Activated CD8-positive, alpha-beta T cell treated with anti-CD3 and anti-CD28 coated beads for 36 hours (primary cell): ENCODE data around the gene SYK. TPM values are rescaled to one million over a fixed set of nuclear protein-coding genes. Genes with fewer than 3 reads are reported as not detected.

ENCODE experiments used
- ATAC-seq: fragments of 200-7000 bp; cut with Tn5 transposase; one replicate; pipeline ENCODE4 v1.10.0; 2021; ENCODE audit warnings: mild to moderate bottlenecking, moderate library complexity
- CTCF ChIA-PET: fragments of 350-600 bp; sonication (Branson Sonifier 250); formaldehyde crosslinking; loops from one replicate; lab custom pipeline; 2021; ENCODE audit warnings: antibody characterized with exemption; lab: Charles Lee
- POLR2A ChIA-PET: fragments of 350-600 bp; sonication (Branson Sonifier 250); formaldehyde crosslinking; loops from one replicate; lab custom pipeline; 2021; ENCODE audit warnings: antibody characterized with exemption; lab: Charles Lee
- DNase-seq: peaks from one replicate; pipeline ENCODE4 v3.0.0-alpha.2; 2020
- H3K27ac Mint-ChIP-seq: one replicate; pipeline ENCODE4 v1.8.0; 2021; ENCODE audit warnings: mild to moderate bottlenecking, mixed read lengths
- H3K27me3 Mint-ChIP-seq: one replicate; pipeline ENCODE4 v1.8.0; 2021; ENCODE audit warnings: mixed read lengths
- H3K36me3 Mint-ChIP-seq: one replicate; pipeline ENCODE4 v1.8.0; 2021; ENCODE audit warnings: low read depth, mixed read lengths
- H3K4me1 Mint-ChIP-seq: one replicate; pipeline ENCODE4 v1.8.0; 2021; ENCODE audit warnings: low read depth, mixed read lengths
- H3K4me3 Mint-ChIP-seq: one replicate; pipeline ENCODE4 v1.8.0; 2021; ENCODE audit warnings: mild to moderate bottlenecking, moderate library complexity, mixed read lengths
- H3K9me3 Mint-ChIP-seq: one replicate; pipeline ENCODE4 v1.8.0; 2021; ENCODE audit warnings: mixed read lengths
- intact Hi-C: fragments of 100-400 bp; cut with micrococcal nuclease; formaldehyde crosslinking; loops from one replicate; pipeline ENCODE4 v1.10.0; 2022
- total RNA-seq, 2 experiments: library from RNA; stranded (reverse); gene quantifications; one replicate each; pipeline ENCODE4 v1.2.3, GENCODE V29; 2021
- TF ChIP-seq, protein P1 (sequence below): fragments of 200-600 bp; IDR thresholded peaks from one replicate; pipeline ENCODE4 v1.8.0; 2022; ENCODE audit warnings: antibody characterized with exemption, mild to moderate bottlenecking

Gene SYK
- total RNA-seq, 2 experiments from 2014 or later: 0.20 to 0.56 TPM

DNA sequence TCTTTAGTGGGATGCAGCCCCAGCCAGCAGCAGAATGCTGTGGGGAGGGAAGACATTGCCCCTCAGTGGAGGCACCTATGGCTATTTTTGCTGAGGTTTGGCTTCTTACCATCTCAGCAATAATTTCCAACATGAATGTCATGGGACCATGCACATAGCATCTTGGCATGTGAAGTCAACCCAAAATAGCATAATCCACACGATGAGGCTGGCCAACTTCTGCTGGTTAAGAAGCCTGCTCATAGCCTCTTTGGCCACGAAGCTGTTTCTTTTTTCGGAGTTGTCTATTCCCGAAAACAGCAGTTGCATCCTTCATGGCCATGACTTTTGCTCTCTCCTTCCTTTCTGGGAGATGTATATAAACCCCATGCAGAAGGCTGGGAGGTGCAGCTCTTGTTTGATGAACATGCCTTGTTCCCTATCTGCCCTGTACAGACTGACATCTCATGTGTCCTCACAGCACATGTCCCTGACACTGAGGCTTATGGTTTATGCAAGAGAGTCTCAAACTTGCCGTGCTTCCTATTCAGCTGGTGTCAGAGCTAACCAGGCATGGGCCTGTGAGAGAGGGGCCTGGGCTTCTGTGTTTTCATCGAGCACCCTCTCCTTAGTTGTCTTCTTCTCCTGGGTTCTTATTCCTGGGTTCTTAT lies 45.3 kb downstream of the SYK start:
- Mint-ChIP-seq H3K27me3 (no peaks in the 10 kb centered on the region), H3K27ac (no peak overlapping the region), H3K9me3 (no peaks in the 10 kb centered on the region), H3K4me1 (no peaks in the 10 kb centered on the region), H3K4me3 (no peak overlapping the region), H3K36me3 (no peaks in the 10 kb centered on the region)
- CTCF ChIA-PET: no interaction called here
- TF ChIP-seq, protein P1, sequence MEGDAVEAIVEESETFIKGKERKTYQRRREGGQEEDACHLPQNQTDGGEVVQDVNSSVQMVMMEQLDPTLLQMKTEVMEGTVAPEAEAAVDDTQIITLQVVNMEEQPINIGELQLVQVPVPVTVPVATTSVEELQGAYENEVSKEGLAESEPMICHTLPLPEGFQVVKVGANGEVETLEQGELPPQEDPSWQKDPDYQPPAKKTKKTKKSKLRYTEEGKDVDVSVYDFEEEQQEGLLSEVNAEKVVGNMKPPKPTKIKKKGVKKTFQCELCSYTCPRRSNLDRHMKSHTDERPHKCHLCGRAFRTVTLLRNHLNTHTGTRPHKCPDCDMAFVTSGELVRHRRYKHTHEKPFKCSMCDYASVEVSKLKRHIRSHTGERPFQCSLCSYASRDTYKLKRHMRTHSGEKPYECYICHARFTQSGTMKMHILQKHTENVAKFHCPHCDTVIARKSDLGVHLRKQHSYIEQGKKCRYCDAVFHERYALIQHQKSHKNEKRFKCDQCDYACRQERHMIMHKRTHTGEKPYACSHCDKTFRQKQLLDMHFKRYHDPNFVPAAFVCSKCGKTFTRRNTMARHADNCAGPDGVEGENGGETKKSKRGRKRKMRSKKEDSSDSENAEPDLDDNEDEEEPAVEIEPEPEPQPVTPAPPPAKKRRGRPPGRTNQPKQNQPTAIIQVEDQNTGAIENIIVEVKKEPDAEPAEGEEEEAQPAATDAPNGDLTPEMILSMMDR: no peak
- intact Hi-C loops: no loop called here
- ATAC-seq (no peak), DNase-seq (no peak)
- POLR2A ChIA-PET: interaction anchor here (1.1 kb wide), 1 partner anchor 14 kb away, joined by 4 read pairs; no protein-coding TSS in a partner anchor

GRCh38 chr9:90847971-90848370 lies 46.4 kb downstream of the SYK start:
- ChIA-PET CTCF (no interaction called here), POLR2A (no interaction called here)
- Mint-ChIP-seq H3K27ac (no peak overlapping the region), H3K36me3 (no peaks in the 10 kb centered on the region), H3K4me1 (no peaks in the 10 kb centered on the region), H3K4me3 (no peak overlapping the region), H3K9me3 (no peaks in the 10 kb centered on the region), H3K27me3 (no peaks in the 10 kb centered on the region)
- TF ChIP-seq, protein P1: no peak
- intact Hi-C loops: no loop called here
- ATAC-seq: no peak
- no peak for DNase-seq

- TF ChIP-seq, protein P1: no peak
- no peaks in the 10 kb centered on the region for H3K36me3 Mint-ChIP-seq
- H3K4me3 Mint-ChIP-seq: no peak overlapping the region
- ChIA-PET CTCF (no interaction called here), POLR2A (no interaction called here)
- intact Hi-C loops: no loop called here
- no peaks in the 10 kb centered on the region for H3K9me3 Mint-ChIP-seq
- DNase-seq (no peak), ATAC-seq (no peak)
- H3K27me3 Mint-ChIP-seq: no peaks in the 10 kb centered on the region
- H3K27ac Mint-ChIP-seq: no peak overlapping the region
- no peaks in the 10 kb centered on the region for H3K4me1 Mint-ChIP-seq
Measured at GRCh38 chr9:90848866-90849265, 47.2 kb downstream of the SYK start.

GRCh38 chr9:90851444-90851843 lies 49.8 kb downstream of the SYK start:
- Mint-ChIP-seq H3K27ac (no peak overlapping the region), H3K9me3 (no peaks in the 10 kb centered on the region), H3K36me3 (no peaks in the 10 kb centered on the region), H3K4me1 (no peaks in the 10 kb centered on the region), H3K4me3 (no peak overlapping the region), H3K27me3 (no peaks in the 10 kb centered on the region)
- ChIA-PET POLR2A (no interaction called here), CTCF (interaction anchor here (1.2 kb wide), 1 partner anchor 13 kb away, joined by 4 read pairs; no protein-coding TSS in a partner anchor)
- DNase-seq (no peak), ATAC-seq (no peak)
- intact Hi-C loops: no loop called here
- TF ChIP-seq, protein P1: no peak

- ChIA-PET CTCF (no interaction called here), POLR2A (no interaction called here)
- Mint-ChIP-seq H3K27me3 (no peaks in the 10 kb centered on the region), H3K9me3 (no peaks in the 10 kb centered on the region), H3K36me3 (no peaks in the 10 kb centered on the region), H3K4me1 (peaks cover 7% of the 10 kb centered on the region), H3K4me3 (no peak overlapping the region), H3K27ac (no peak overlapping the region)
- no peak for DNase-seq
- intact Hi-C loops: no loop called here
- TF ChIP-seq, protein P1: no peak
- no peak for ATAC-seq
Measured at GRCh38 chr9:90853945-90854344, 52.3 kb downstream of the SYK start.
